ENCODE results near the gene SORCS3.

The SORCS3 gene

GRCh38 chr10:105161149-105161548 lies 520.1 kb downstream of the SORCS3 start:
- Histone ChIP-seq H3K27me3 (ENCODE audit: insufficient read depth, low read depth, severe bottlenecking) (no peaks in the 10 kb centered on the region), H3K9me3 (ENCODE audit: severe bottlenecking) (no peaks in the 10 kb centered on the region), H3K27ac (no peak overlapping the region), H3K36me3 (no peaks in the 10 kb centered on the region), H3K4me3 (ENCODE audit: low read depth, low read length) (no peak overlapping the region)
- DNase-seq = no peak
- TF ChIP-seq CTCF (IDR thresholded peaks at IDR 0.05; ENCODE audit: low read depth, low read length) = no peak

- Histone ChIP-seq H3K27ac (no peak overlapping the region), H3K9me3 (ENCODE audit: severe bottlenecking) (no peaks in the 10 kb centered on the region), H3K4me3 (ENCODE audit: low read depth, low read length) (no peak overlapping the region), H3K36me3 (no peaks in the 10 kb centered on the region), H3K27me3 (ENCODE audit: insufficient read depth, low read depth, severe bottlenecking) (no peaks in the 10 kb centered on the region)
- TF ChIP-seq CTCF (IDR thresholded peaks at IDR 0.05; ENCODE audit: low read depth, low read length) = no peak
- no peak for DNase-seq
Observed at GRCh38 chr10:105161767-105162166, 520.7 kb downstream of the SORCS3 start.

- no peak for TF ChIP-seq CTCF (IDR thresholded peaks at IDR 0.05; ENCODE audit: low read depth, low read length)
- DNase-seq = no peak
- H3K27me3 ChIP-seq (ENCODE audit: insufficient read depth, low read depth, severe bottlenecking) = no peaks in the 10 kb centered on the region
- no peak overlapping the region for H3K27ac ChIP-seq
- H3K36me3 ChIP-seq = no peaks in the 10 kb centered on the region
- no peaks in the 10 kb centered on the region for H3K9me3 ChIP-seq (ENCODE audit: severe bottlenecking)
- no peak overlapping the region for H3K4me3 ChIP-seq (ENCODE audit: low read depth, low read length)
Observed at GRCh38 chr10:105170521-105170920, 529.4 kb downstream of the SORCS3 start.

GRCh38 chr10:105171945-105172344 lies 530.9 kb downstream of the SORCS3 start:
- Histone ChIP-seq H3K27me3 (ENCODE audit: insufficient read depth, low read depth, severe bottlenecking) (no peaks in the 10 kb centered on the region), H3K9me3 (ENCODE audit: severe bottlenecking) (no peaks in the 10 kb centered on the region), H3K36me3 (no peaks in the 10 kb centered on the region), H3K27ac (no peak overlapping the region), H3K4me3 (ENCODE audit: low read depth, low read length) (no peak overlapping the region)
- no peak for TF ChIP-seq CTCF (IDR thresholded peaks at IDR 0.05; ENCODE audit: low read depth, low read length)
- DNase-seq = no peak

GRCh38 chr10:105181626-105182025 lies 540.5 kb downstream of the SORCS3 start:
- no peaks in the 10 kb centered on the region for H3K36me3 ChIP-seq
- no peak overlapping the region for H3K4me3 ChIP-seq (ENCODE audit: low read depth, low read length)
- H3K27ac ChIP-seq = no peak overlapping the region
- DNase-seq = no peak
- TF ChIP-seq CTCF (IDR thresholded peaks at IDR 0.05; ENCODE audit: low read depth, low read length) = no peak
- H3K27me3 ChIP-seq (ENCODE audit: insufficient read depth, low read depth, severe bottlenecking) = no peaks in the 10 kb centered on the region
- no peaks in the 10 kb centered on the region for H3K9me3 ChIP-seq (ENCODE audit: severe bottlenecking)

GRCh38 chr10:105183536-105183935 lies 542.4 kb downstream of the SORCS3 start:
- TF ChIP-seq CTCF (IDR thresholded peaks at IDR 0.05; ENCODE audit: low read depth, low read length) = no peak
- DNase-seq = no peak
- Histone ChIP-seq H3K4me3 (ENCODE audit: low read depth, low read length) (no peak overlapping the region), H3K27ac (no peak overlapping the region), H3K36me3 (no peaks in the 10 kb centered on the region), H3K27me3 (ENCODE audit: insufficient read depth, low read depth, severe bottlenecking) (no peaks in the 10 kb centered on the region), H3K9me3 (ENCODE audit: severe bottlenecking) (no peaks in the 10 kb centered on the region)

Data from WERI-Rb-1 (cell line).